B cell (primary cell): ENCODE results near the gene SKAP2. TPM values are rescaled to one million over a fixed set of nuclear protein-coding genes. Genes with fewer than 3 reads are reported as not detected.

Experiments
- ATAC-seq: fragments of 200-7000 bp; cut with Tn5 transposase; one replicate; pipeline ENCODE4 v1.10.0; 2021; ENCODE audit warnings: low read depth, mild to moderate bottlenecking, moderate number of reproducible peaks, moderate library complexity
- CTCF ChIA-PET: fragments of 350-600 bp; sonication (Branson Sonifier 250); formaldehyde crosslinking; loops from one replicate; lab custom pipeline; 2021; ENCODE audit warnings: antibody characterized with exemption, inconsistent platforms; lab: Charles Lee
- POLR2A ChIA-PET: fragments of 350-600 bp; sonication (Branson Sonifier 250); formaldehyde crosslinking; loops from one replicate; lab custom pipeline; 2021; ENCODE audit warnings: antibody characterized with exemption; lab: Charles Lee
- DNase-seq: peaks from one replicate; pipeline ENCODE4 v3.0.0; 2013
- H2AFZ ChIP-seq: 2 replicates; pipeline ENCODE4 v1.6.1; 2012; ENCODE audit warnings: mild to moderate bottlenecking, low read depth, low read length; ENCODE audit not compliant: insufficient read depth, poor library complexity, severe bottlenecking
- H3K27ac ChIP-seq, 2 donors: 1 replicate in 1 of 2; 2 replicates in 1 of 2; pipeline ENCODE4 v1.5.1; 2012 to 2013; ENCODE audit warnings: low read length in 2 of 2, mild to moderate bottlenecking in 2 of 2, moderate library complexity in 1 of 2
- H3K27me3 ChIP-seq, 4 experiments: fragments of 200-600 bp in 1 of 4; sonication (generic) in 1 of 4; replicated peaks in 1 of 4; 1 replicate in 2 of 4; 2 replicates in 2 of 4; pipeline versions ENCODE4 v1.6.1 to v1.7.0; 2013 to 2016; ENCODE audit warnings: low read length in 3 of 4, mild to moderate bottlenecking in 2 of 4, mixed read lengths in 1 of 4, moderate library complexity in 1 of 4; ENCODE audit not compliant: insufficient read depth in 4 of 4, control insufficient read depth in 3 of 4; ENCODE audit errors: control extremely low read depth in 1 of 4
- H3K36me3 ChIP-seq, 2 experiments: replicated peaks in 1 of 2; 1 replicate in 1 of 2; 2 replicates in 1 of 2; pipeline versions ENCODE4 v1.6.1 to v1.7.1; 2013; ENCODE audit warnings: low read length in 1 of 2; ENCODE audit not compliant: insufficient read depth in 2 of 2, control insufficient read depth in 1 of 2; ENCODE audit errors: control extremely low read depth in 1 of 2, extremely low read depth in 1 of 2
- H3K4me1 ChIP-seq, 2 donors: fragments of 200-600 bp in 1 of 2; sonication (generic) in 1 of 2; 1 replicate in 1 of 2; 2 replicates in 1 of 2; pipeline versions ENCODE4 v1.5.1 to v1.6.1; 2013 to 2017; ENCODE audit warnings: low read length in 2 of 2; ENCODE audit not compliant: control insufficient read depth in 2 of 2, insufficient read depth in 2 of 2
- H3K4me2 ChIP-seq: replicated peaks from 2 replicates; pipeline ENCODE3; 2012; ENCODE audit warnings: mild to moderate bottlenecking, low read depth, low read length; ENCODE audit not compliant: poor library complexity, severe bottlenecking
- H3K4me3 ChIP-seq, 5 experiments: fragments of 200-600 bp in 1 of 5; sonication (generic) in 1 of 5; 1 replicate in 3 of 5; 2 replicates in 2 of 5; pipeline versions ENCODE4 v1.5.1 to v1.7.0; 2011 to 2016; ENCODE audit warnings: low read length in 4 of 5, mild to moderate bottlenecking in 4 of 5, low read depth in 2 of 5, control low read depth in 1 of 5, moderate library complexity in 1 of 5; ENCODE audit not compliant: insufficient read depth in 1 of 5; ENCODE audit errors: control extremely low read depth in 1 of 5, extremely low read depth in 1 of 5
- H3K79me2 ChIP-seq: fragments of 200-600 bp; sonication (generic); one replicate; pipeline ENCODE4 v1.6.0; 2016; ENCODE audit warnings: low read length; ENCODE audit not compliant: control insufficient read depth, insufficient read depth
- H3K9ac ChIP-seq: fragments of 200-600 bp; sonication (generic); 2 replicates; pipeline ENCODE4 v1.6.1; 2017; ENCODE audit warnings: mild to moderate bottlenecking, low read length, moderate library complexity
- H3K9me3 ChIP-seq, 3 donors: one replicate each; pipeline versions ENCODE4 v1.6.1 to v1.7.1; 2013; ENCODE audit warnings: low read length in 2 of 3; ENCODE audit not compliant: control insufficient read depth in 2 of 3, insufficient read depth in 1 of 3; ENCODE audit errors: control extremely low read depth in 1 of 3
- H4K20me1 ChIP-seq: 2 replicates; pipeline ENCODE4 v1.6.0; 2012; ENCODE audit warnings: mild to moderate bottlenecking, low read length; ENCODE audit not compliant: insufficient read depth, control insufficient read depth, poor library complexity, severe bottlenecking
- H3K27ac Mint-ChIP-seq: one replicate; pipeline ENCODE4 v1.8.0; 2021; ENCODE audit warnings: mixed read lengths
- H3K27me3 Mint-ChIP-seq: one replicate; pipeline ENCODE4 v1.8.0; 2021; ENCODE audit warnings: mixed read lengths
- H3K4me1 Mint-ChIP-seq: one replicate; pipeline ENCODE4 v1.8.0; 2021; ENCODE audit warnings: mixed read lengths
- H3K4me3 Mint-ChIP-seq: one replicate; pipeline ENCODE4 v1.8.0; 2021; ENCODE audit warnings: mixed read lengths
- H3K9me3 Mint-ChIP-seq: one replicate; pipeline ENCODE4 v1.8.0; 2022; ENCODE audit warnings: mixed read lengths; ENCODE audit not compliant: insufficient read depth
- CTCF ChIP-seq: fragments of 200-600 bp; IDR thresholded peaks from one replicate; pipeline ENCODE4 v1.8.0; 2022; ENCODE audit warnings: antibody characterized with exemption, mild to moderate bottlenecking
- EZH2 ChIP-seq: IDR thresholded peaks from 2 replicates; pipeline ENCODE4 v1.6.1; 2012; ENCODE audit warnings: borderline replicate concordance, low read depth, mild to moderate bottlenecking, moderate library complexity, low read length; ENCODE audit not compliant: insufficient read depth, poor library complexity, severe bottlenecking
- WGBS: methylation state at CpG from one replicate; pipeline ENCODE4 v1.1.5; 2013; ENCODE audit warnings: missing lambda C conversion rate; ENCODE audit not compliant: insufficient coverage; 5-methylcytosine and 5-hydroxymethylcytosine counted together
- intact Hi-C: fragments of 100-400 bp; cut with micrococcal nuclease; formaldehyde crosslinking; loops from one replicate; pipeline ENCODE4 v1.10.0; 2022
- polyA plus RNA-seq: library from polyadenylated mRNA; depleted of rRNA; stranded (reverse); fragments of >200 nt; gene quantifications from 2 replicates; pipeline ENCODE4 v1.2.3, GENCODE V29; 2012
- total RNA-seq, 2 donors: library from RNA; stranded (reverse); fragments of 120-200 nt in 1 of 2; gene quantifications; 1 replicate in 1 of 2; 2 replicates in 1 of 2; pipeline versions ENCODE4 v1.2.3 to v1.2.4, GENCODE V29; 2013 to 2022

The SKAP2 gene
- total and polyA plus RNA-seq, 2 donors (not counting 1 experiment from before 2014, with no cell fraction given): 12.8 to 58.4 TPM

GRCh38 chr7:26630941-26631580 lies 233.3 kb downstream of the SKAP2 start:
- intact Hi-C loops: no loop called here

DNA sequence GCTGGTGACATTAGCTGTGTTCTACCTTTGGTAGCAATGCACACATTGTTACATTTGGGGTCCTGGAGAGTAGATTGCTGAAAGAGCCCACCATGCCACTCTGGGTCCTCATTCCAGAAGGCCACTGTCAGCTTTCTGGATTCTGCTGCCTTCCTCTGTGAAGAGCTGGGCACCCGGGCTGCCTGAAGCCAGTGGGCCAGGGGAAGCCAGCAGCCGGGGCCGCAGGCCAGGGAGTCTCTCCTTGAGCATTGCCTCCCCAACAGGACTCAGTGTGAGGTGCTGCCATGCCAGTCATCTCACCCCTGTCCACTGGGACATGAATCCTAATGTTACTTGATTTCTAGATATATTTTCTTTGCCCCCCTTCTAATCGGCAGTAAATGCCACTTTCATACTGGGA lies 234.0 kb downstream of the SKAP2 start:
- H3K27me3 Mint-ChIP-seq: no peaks in the 10 kb centered on the region
- DNase-seq: no peak
- ATAC-seq: no peak
- no peaks in the 10 kb centered on the region for H3K36me3 ChIP-seq
- no peak overlapping the region for H3K27ac Mint-ChIP-seq
- POLR2A ChIA-PET: no interaction called here
- H3K4me1 ChIP-seq: no peaks in the 10 kb centered on the region
- H3K9me3 Mint-ChIP-seq: no peaks in the 10 kb centered on the region
- no peaks in the 10 kb centered on the region for H4K20me1 ChIP-seq
- no peak overlapping the region for H3K4me3 ChIP-seq
- no peak overlapping the region for H3K4me3 Mint-ChIP-seq
- H3K4me1 Mint-ChIP-seq: no peaks in the 10 kb centered on the region
- H3K27me3 ChIP-seq: no peaks in the 10 kb centered on the region
- H3K9me3 ChIP-seq: peaks cover 0 to 4% (median 0%) of the 10 kb centered on the region in 3 donors
- intact Hi-C loops: no loop called here
- H3K9ac ChIP-seq: no peak overlapping the region
- 96% methylated on average over 3 of the region's 4 CpGs for WGBS
- no peak overlapping the region for H3K27ac ChIP-seq
- H3K79me2 ChIP-seq: no peaks in the 10 kb centered on the region
- no peak overlapping the region for H2AFZ ChIP-seq
- H3K4me2 ChIP-seq: no peak overlapping the region
- no peak for TF ChIP-seq EZH2
- TF ChIP-seq CTCF: no peak
- CTCF ChIA-PET: no interaction called here

More at GRCh38 chr7:26630941-26631580, 233.3 kb downstream of the SKAP2 start:
- DNase-seq: no peak
- 92% methylated on average over 13 of the region's 14 CpGs for WGBS
- Histone ChIP-seq H3K27ac (no peak overlapping the region), H3K4me3 (no peak overlapping the region), H3K79me2 (no peaks in the 10 kb centered on the region), H3K9ac (no peak overlapping the region), H3K9me3 (peaks cover 0 to 4% (median 0%) of the 10 kb centered on the region in 3 donors), H2AFZ (no peak overlapping the region), H3K27me3 (no peaks in the 10 kb centered on the region), H3K4me2 (no peak overlapping the region), H3K36me3 (no peaks in the 10 kb centered on the region), H3K4me1 (no peaks in the 10 kb centered on the region), H4K20me1 (no peaks in the 10 kb centered on the region)
- no peaks in the 10 kb centered on the region for H3K9me3 Mint-ChIP-seq
- ChIA-PET POLR2A (no interaction called here), CTCF (no interaction called here)
- no peak for TF ChIP-seq EZH2
- no peak for ATAC-seq
- H3K27me3 Mint-ChIP-seq: no peaks in the 10 kb centered on the region
- no peak overlapping the region for H3K4me3 Mint-ChIP-seq
- no peak overlapping the region for H3K27ac Mint-ChIP-seq
- H3K4me1 Mint-ChIP-seq: no peaks in the 10 kb centered on the region
